ENCODE results near the gene ROR1. TPM values are rescaled to one million over a fixed set of nuclear protein-coding genes. Genes with fewer than 3 reads are reported as not detected.

Gene ROR1
- total RNA-seq, 1 experiment from 2014 or later: 37.2 TPM

GRCh38 chr1:63836374-63836773 lies 62.6 kb downstream of the ROR1 start:
- no peak overlapping the region for H3K4me3 ChIP-seq (ENCODE audit: low read depth, low read length)
- H3K4me1 ChIP-seq: no peaks in the 10 kb centered on the region; the same call in 1 of the 2 replicates
- POLR2A ChIA-PET: no interaction called here
- no peak for DNase-seq
- TF ChIP-seq, protein P1, sequence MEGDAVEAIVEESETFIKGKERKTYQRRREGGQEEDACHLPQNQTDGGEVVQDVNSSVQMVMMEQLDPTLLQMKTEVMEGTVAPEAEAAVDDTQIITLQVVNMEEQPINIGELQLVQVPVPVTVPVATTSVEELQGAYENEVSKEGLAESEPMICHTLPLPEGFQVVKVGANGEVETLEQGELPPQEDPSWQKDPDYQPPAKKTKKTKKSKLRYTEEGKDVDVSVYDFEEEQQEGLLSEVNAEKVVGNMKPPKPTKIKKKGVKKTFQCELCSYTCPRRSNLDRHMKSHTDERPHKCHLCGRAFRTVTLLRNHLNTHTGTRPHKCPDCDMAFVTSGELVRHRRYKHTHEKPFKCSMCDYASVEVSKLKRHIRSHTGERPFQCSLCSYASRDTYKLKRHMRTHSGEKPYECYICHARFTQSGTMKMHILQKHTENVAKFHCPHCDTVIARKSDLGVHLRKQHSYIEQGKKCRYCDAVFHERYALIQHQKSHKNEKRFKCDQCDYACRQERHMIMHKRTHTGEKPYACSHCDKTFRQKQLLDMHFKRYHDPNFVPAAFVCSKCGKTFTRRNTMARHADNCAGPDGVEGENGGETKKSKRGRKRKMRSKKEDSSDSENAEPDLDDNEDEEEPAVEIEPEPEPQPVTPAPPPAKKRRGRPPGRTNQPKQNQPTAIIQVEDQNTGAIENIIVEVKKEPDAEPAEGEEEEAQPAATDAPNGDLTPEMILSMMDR (IDR thresholded peaks at IDR 0.05; ENCODE audit: insufficient read depth in 1 of 2, low read depth in 1 of 2, low read length in 1 of 2, severe bottlenecking in 1 of 2, unreplicated experiment in 1 of 2): no peak
- Mint-ChIP-seq H3K4me3 (ENCODE audit: unreplicated experiment) (no peak overlapping the region), H3K4me1 (ENCODE audit: low read depth, unreplicated experiment) (peaks cover 14% of the 10 kb centered on the region), H3K9me3 (ENCODE audit: unreplicated experiment) (no peaks in the 10 kb centered on the region), H3K27me3 (ENCODE audit: insufficient read depth, unreplicated experiment) (no peaks in the 10 kb centered on the region), H3K27ac (ENCODE audit: unreplicated experiment) (no peak overlapping the region), H3K36me3 (ENCODE audit: insufficient read depth, unreplicated experiment) (peaks cover 9% of the 10 kb centered on the region)
- intact Hi-C loops (cut with micrococcal nuclease; ENCODE audit: unreplicated experiment): no loop called here
- CTCF ChIA-PET: no interaction called here
- no peaks in the 10 kb centered on the region for H3K9me3 ChIP-seq
- no peaks in the 10 kb centered on the region for H3K36me3 ChIP-seq (ENCODE audit: control insufficient read depth, insufficient read depth, low read length)
- H3K27me3 ChIP-seq (replicated peaks; ENCODE audit: control insufficient read depth, insufficient read depth, low read length): no peaks in the 10 kb centered on the region
- BruUV-seq (replicated peaks): no TSS peak

- Histone ChIP-seq H3K4me1 (no peaks in the 10 kb centered on the region), H3K4me3 (ENCODE audit: low read depth, low read length) (no peak overlapping the region), H3K9me3 (no peaks in the 10 kb centered on the region), H3K36me3 (ENCODE audit: control insufficient read depth, insufficient read depth, low read length) (no peaks in the 10 kb centered on the region), H3K27me3 (replicated peaks; ENCODE audit: control insufficient read depth, insufficient read depth, low read length) (no peaks in the 10 kb centered on the region)
- H3K36me3 Mint-ChIP-seq (ENCODE audit: insufficient read depth, unreplicated experiment): peaks cover 8% of the 10 kb centered on the region
- no TSS peak for BruUV-seq (replicated peaks)
- no peak for DNase-seq
- H3K4me3 Mint-ChIP-seq (ENCODE audit: unreplicated experiment): no peak overlapping the region
- no peaks in the 10 kb centered on the region for H3K9me3 Mint-ChIP-seq (ENCODE audit: unreplicated experiment)
- POLR2A ChIA-PET: no interaction called here
- no peak overlapping the region for H3K27ac Mint-ChIP-seq (ENCODE audit: unreplicated experiment)
- peaks cover 12% of the 10 kb centered on the region for H3K4me1 Mint-ChIP-seq (ENCODE audit: low read depth, unreplicated experiment)
- TF ChIP-seq, protein P1 (IDR thresholded peaks at IDR 0.05; ENCODE audit: insufficient read depth in 1 of 2, low read depth in 1 of 2, low read length in 1 of 2, severe bottlenecking in 1 of 2, unreplicated experiment in 1 of 2): no peak
- CTCF ChIA-PET: no interaction called here
- intact Hi-C loops (cut with micrococcal nuclease; ENCODE audit: unreplicated experiment): no loop called here
- H3K27me3 Mint-ChIP-seq (ENCODE audit: insufficient read depth, unreplicated experiment): no peaks in the 10 kb centered on the region
Measured at GRCh38 chr1:63836830-63837229, 63.0 kb downstream of the ROR1 start.

DNA sequence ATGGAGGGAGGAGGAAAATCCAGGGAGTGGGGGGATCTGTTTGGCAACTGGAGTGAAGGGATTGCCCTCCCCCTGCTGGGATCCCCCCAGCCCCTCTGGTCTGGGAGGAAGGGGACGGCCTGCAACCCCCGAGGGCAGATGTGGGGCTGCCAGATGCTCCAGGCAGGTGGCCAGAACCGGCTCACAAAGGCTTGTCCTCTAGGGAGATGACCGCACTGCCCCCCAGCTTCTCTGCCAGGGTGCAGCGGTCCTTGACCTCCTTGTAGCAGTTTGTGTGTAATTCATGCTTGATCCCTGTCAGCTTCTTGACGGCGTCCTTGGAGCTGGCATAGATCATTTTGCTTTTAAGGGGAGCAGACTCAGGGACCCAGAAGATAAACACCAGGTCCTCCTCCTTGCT lies 69.2 kb downstream of the ROR1 start:
- TF ChIP-seq, protein P1 (IDR thresholded peaks at IDR 0.05; ENCODE audit: insufficient read depth in 1 of 2, low read depth in 1 of 2, low read length in 1 of 2, severe bottlenecking in 1 of 2, unreplicated experiment in 1 of 2): no peak
- BruUV-seq (replicated peaks): no TSS peak
- peaks cover 13% of the 10 kb centered on the region; the same call in 1 of the 2 replicates for H3K4me1 ChIP-seq
- H3K9me3 ChIP-seq: no peaks in the 10 kb centered on the region
- Mint-ChIP-seq H3K9me3 (ENCODE audit: unreplicated experiment) (no peaks in the 10 kb centered on the region), H3K27ac (ENCODE audit: unreplicated experiment) (no peak overlapping the region), H3K4me3 (ENCODE audit: unreplicated experiment) (no peak overlapping the region), H3K36me3 (ENCODE audit: insufficient read depth, unreplicated experiment) (peaks cover 5% of the 10 kb centered on the region), H3K27me3 (ENCODE audit: insufficient read depth, unreplicated experiment) (no peaks in the 10 kb centered on the region), H3K4me1 (ENCODE audit: low read depth, unreplicated experiment) (peaks cover 13% of the 10 kb centered on the region)
- H3K36me3 ChIP-seq (ENCODE audit: control insufficient read depth, insufficient read depth, low read length): no peaks in the 10 kb centered on the region
- ChIA-PET POLR2A (no interaction called here), CTCF (no interaction called here)
- DNase-seq: no peak
- H3K4me3 ChIP-seq (ENCODE audit: low read depth, low read length): no peak overlapping the region
- intact Hi-C loops (cut with micrococcal nuclease; ENCODE audit: unreplicated experiment): no loop called here
- no peaks in the 10 kb centered on the region for H3K27me3 ChIP-seq (replicated peaks; ENCODE audit: control insufficient read depth, insufficient read depth, low read length)

Measured in Caco-2 (cell line).